ENCODE measurements around the gene HOXC13. TPM values are rescaled to one million over a fixed set of nuclear protein-coding genes. Genes with fewer than 3 reads are reported as not detected.

HOXC13 gene
- total RNA-seq, 2 donors from 2014 or later: 0.34 to 1.2 TPM

DNA sequence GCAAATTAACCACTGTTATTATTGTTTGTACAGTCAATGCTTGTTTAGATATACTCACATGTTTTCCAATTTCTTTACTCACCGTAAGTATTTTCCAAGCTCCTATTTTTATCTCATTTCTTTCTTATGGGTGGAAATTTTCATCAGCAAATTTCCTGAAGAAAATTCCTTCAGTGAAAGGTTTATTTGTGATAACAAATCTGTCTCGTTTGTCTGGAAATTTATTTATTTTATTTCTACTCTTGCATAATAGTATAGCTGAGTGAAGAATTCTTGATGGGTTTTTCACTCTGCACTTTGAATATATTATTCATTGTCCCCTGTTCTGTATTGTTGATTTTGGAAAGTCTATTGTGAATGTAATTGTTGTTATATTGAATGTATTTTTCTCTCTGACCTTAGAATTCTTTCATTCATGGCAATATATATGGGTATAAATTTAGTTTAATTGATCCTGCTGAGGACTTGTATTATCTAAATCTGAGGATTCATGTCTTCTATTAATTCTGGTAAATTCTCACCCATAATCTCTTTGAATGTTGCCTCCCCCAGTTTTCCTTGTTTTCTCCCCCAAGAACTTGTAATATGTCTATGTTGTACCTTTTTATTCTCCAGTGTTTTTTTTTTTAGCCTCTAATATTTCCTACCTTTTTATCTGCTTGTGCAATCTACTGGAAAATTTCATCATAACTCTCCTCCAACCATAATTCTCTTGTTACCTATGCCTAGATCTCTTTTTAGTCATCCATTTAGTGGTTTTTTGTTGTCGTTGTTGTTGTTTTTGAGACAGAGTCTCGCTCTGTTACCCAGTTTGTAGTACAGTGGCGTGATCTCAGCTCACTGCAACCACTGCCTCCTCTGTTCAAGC is 21.6 kb upstream of the HOXC13 start:
- Histone ChIP-seq H3K4me1 (replicated peaks) (no peaks in the 10 kb centered on the region), H3K27me3 (replicated peaks; ENCODE audit: insufficient read depth) (peaks cover 9% of the 10 kb centered on the region), H3K9me3 (no peaks in the 10 kb centered on the region), H3K27ac (no peak overlapping the region), H3K4me3 (no peak overlapping the region), H3K36me3 (no peaks in the 10 kb centered on the region)
- DNase-seq (ENCODE audit: low spot score): no peak
- TF ChIP-seq, protein P1, sequence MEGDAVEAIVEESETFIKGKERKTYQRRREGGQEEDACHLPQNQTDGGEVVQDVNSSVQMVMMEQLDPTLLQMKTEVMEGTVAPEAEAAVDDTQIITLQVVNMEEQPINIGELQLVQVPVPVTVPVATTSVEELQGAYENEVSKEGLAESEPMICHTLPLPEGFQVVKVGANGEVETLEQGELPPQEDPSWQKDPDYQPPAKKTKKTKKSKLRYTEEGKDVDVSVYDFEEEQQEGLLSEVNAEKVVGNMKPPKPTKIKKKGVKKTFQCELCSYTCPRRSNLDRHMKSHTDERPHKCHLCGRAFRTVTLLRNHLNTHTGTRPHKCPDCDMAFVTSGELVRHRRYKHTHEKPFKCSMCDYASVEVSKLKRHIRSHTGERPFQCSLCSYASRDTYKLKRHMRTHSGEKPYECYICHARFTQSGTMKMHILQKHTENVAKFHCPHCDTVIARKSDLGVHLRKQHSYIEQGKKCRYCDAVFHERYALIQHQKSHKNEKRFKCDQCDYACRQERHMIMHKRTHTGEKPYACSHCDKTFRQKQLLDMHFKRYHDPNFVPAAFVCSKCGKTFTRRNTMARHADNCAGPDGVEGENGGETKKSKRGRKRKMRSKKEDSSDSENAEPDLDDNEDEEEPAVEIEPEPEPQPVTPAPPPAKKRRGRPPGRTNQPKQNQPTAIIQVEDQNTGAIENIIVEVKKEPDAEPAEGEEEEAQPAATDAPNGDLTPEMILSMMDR (IDR thresholded peaks at IDR 0.05): no peak
- TF ChIP-seq POLR2A (IDR thresholded peaks at IDR 0.05): no peak
- TF ChIP-seq POLR2AphosphoS5 (IDR thresholded peaks at IDR 0.05): no peak
- intact Hi-C loops (cut with DNase I): no loop called here
- WGBS: 78% methylated on average over 5 of the region's 5 CpGs

DNA sequence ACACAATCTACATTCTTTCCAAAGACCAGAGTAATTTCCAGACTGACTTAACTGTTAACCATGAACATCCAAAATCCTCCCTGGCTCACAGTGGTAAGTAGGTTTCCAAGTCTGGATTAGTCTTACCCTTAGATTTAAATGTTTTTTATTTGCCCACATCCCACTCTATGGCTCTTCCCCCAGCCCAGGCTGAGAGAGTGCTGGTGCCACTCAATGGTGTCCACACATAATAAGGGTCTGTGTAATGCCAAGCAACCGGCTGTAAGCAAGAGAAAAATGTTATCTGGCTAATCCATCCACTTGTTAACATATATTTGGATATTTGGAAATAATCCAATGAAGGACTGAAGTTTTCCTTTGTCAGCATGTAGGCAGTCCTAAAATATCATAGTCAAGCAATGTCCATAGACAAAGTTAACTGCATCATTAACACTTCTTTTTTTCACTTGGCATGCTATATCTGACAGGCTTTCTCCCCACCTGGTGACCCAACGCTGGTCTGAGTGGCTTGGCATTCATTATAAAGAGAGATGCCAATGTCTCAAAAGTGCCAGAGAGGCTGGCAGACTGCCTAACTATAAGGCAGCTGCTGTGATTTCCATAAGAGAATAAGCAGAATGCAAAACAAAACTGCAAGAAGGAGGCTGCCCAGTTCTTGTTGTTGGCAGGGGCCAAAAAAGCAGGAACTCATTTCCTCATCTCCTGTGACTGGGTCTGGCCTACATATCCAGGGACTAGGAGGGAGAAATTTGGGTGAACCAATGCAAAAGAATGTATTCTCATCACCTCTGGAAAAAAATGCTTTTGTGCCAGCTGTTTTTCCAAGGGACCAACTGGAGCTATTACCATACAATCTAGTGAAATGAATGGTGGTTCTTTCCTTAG is 13.9 kb upstream of the HOXC13 start:
- 19% methylated on average over 2 of the region's 2 CpGs for WGBS
- H3K4me3 ChIP-seq: no peak overlapping the region
- no peaks in the 10 kb centered on the region for H3K4me1 ChIP-seq (replicated peaks)
- H3K36me3 ChIP-seq: no peaks in the 10 kb centered on the region
- peaks cover 41% of the 10 kb centered on the region for H3K27me3 ChIP-seq (replicated peaks; ENCODE audit: insufficient read depth)
- no peak overlapping the region for H3K27ac ChIP-seq
- no peaks in the 10 kb centered on the region for H3K9me3 ChIP-seq
- no peak for DNase-seq (ENCODE audit: low spot score)
- intact Hi-C loops (cut with DNase I): no loop called here
- TF ChIP-seq, protein P1 (IDR thresholded peaks at IDR 0.05): no peak
- no peak for TF ChIP-seq POLR2AphosphoS5 (IDR thresholded peaks at IDR 0.05)
- no peak for TF ChIP-seq POLR2A (IDR thresholded peaks at IDR 0.05)

- TF ChIP-seq POLR2AphosphoS5 (IDR thresholded peaks at IDR 0.05): no peak
- TF ChIP-seq, protein P1 (IDR thresholded peaks at IDR 0.05): no peak
- Histone ChIP-seq H3K27ac (no peak overlapping the region), H3K9me3 (no peaks in the 10 kb centered on the region), H3K27me3 (replicated peaks; ENCODE audit: insufficient read depth) (peaks cover 48% of the 10 kb centered on the region), H3K36me3 (no peaks in the 10 kb centered on the region), H3K4me1 (replicated peaks) (no peaks in the 10 kb centered on the region), H3K4me3 (no peak overlapping the region)
- WGBS: 4% methylated on average over 43 of the region's 45 CpGs
- intact Hi-C loops (cut with DNase I): no loop called here
- no peak for DNase-seq (ENCODE audit: low spot score)
These were observed 11.2 kb upstream of the HOXC13 start for GRCh38 chr12:53927220-53928029.

GRCh38 chr12:53928054-53928835 is 10.4 kb upstream of the HOXC13 start:
- no peak for TF ChIP-seq POLR2AphosphoS5 (IDR thresholded peaks at IDR 0.05)
- TF ChIP-seq, protein P1 (IDR thresholded peaks at IDR 0.05): no peak
- TF ChIP-seq POLR2A (IDR thresholded peaks at IDR 0.05): no peak
- Histone ChIP-seq H3K36me3 (no peaks in the 10 kb centered on the region), H3K9me3 (no peaks in the 10 kb centered on the region), H3K27me3 (replicated peaks; ENCODE audit: insufficient read depth) (peaks cover 43% of the 10 kb centered on the region), H3K27ac (no peak overlapping the region), H3K4me1 (replicated peaks) (no peaks in the 10 kb centered on the region), H3K4me3 (no peak overlapping the region)
- 6% methylated on average over 31 of the region's 31 CpGs for WGBS
- intact Hi-C loops (cut with DNase I): no loop called here
- no peak for DNase-seq (ENCODE audit: low spot score)

All from prostate gland (tissue), 2 donors.